ENCODE data around the gene SAMD3. TPM values are rescaled to one million over a fixed set of nuclear protein-coding genes. Genes with fewer than 3 reads are reported as not detected.

Gene SAMD3
- total and polyA plus RNA-seq, 4 donors = 0.08 to 4.3 (median 1.2) TPM

DNA sequence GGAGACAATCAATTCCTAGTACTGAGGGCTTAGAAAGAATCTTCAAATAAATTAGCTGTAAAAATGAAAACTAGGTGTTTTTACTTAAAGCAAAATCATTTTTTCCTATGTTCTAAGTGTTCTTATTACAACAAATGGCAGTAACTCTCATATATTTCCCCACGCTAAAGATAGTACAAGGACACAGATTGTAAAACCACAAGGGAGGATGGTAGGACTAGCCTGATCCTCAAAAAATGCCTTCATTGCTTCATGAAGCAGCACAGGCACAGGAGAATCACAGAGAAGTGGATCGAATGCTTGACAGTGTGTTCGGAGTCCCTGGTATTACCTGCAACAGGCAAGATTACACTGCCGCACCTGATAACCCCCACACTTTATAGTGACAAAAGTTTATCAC lies 58.5 kb downstream of the SAMD3 start:
- no peak overlapping the region for H3K9ac ChIP-seq (ENCODE audit: low read depth in 1 of 2, low read length in 2 of 2)
- H3K9me3 ChIP-seq (ENCODE audit: control insufficient read depth in 4 of 4, low read length in 3 of 4) = no peaks in the 10 kb centered on the region
- no peak overlapping the region for H3K27ac ChIP-seq (ENCODE audit: low read depth in 1 of 2, low read length in 2 of 2)
- H3K27me3 ChIP-seq (ENCODE audit: control insufficient read depth in 4 of 4, insufficient read depth in 4 of 4, low read length in 3 of 4) = no peaks in the 10 kb centered on the region
- no peaks in the 10 kb centered on the region for H3K4me1 ChIP-seq (ENCODE audit: control insufficient read depth in 4 of 4, insufficient read depth in 4 of 4, low read length in 3 of 4)
- TF ChIP-seq RAD21 (IDR thresholded peaks at IDR 0.05) (no peak), FOXA1 (IDR thresholded peaks at IDR 0.05) (no peak), HNF4G (IDR thresholded peaks at IDR 0.05) (no peak), JUND (IDR thresholded peaks at IDR 0.05) (no peak), NR2F2 (IDR thresholded peaks at IDR 0.05) (no peak), TAF1 (conservative IDR thresholded peaks at IDR 0.05) (no peak), SP1 (IDR thresholded peaks at IDR 0.05) (no peak)
- TF ChIP-seq, protein P1, sequence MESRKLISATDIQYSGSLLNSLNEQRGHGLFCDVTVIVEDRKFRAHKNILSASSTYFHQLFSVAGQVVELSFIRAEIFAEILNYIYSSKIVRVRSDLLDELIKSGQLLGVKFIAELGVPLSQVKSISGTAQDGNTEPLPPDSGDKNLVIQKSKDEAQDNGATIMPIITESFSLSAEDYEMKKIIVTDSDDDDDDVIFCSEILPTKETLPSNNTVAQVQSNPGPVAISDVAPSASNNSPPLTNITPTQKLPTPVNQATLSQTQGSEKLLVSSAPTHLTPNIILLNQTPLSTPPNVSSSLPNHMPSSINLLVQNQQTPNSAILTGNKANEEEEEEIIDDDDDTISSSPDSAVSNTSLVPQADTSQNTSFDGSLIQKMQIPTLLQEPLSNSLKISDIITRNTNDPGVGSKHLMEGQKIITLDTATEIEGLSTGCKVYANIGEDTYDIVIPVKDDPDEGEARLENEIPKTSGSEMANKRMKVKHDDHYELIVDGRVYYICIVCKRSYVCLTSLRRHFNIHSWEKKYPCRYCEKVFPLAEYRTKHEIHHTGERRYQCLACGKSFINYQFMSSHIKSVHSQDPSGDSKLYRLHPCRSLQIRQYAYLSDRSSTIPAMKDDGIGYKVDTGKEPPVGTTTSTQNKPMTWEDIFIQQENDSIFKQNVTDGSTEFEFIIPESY (IDR thresholded peaks at IDR 0.05) = no peak
- TF ChIP-seq, protein P2, sequence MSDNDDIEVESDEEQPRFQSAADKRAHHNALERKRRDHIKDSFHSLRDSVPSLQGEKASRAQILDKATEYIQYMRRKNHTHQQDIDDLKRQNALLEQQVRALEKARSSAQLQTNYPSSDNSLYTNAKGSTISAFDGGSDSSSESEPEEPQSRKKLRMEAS (IDR thresholded peaks at IDR 0.05) = no peak
- TF ChIP-seq, protein P3, sequence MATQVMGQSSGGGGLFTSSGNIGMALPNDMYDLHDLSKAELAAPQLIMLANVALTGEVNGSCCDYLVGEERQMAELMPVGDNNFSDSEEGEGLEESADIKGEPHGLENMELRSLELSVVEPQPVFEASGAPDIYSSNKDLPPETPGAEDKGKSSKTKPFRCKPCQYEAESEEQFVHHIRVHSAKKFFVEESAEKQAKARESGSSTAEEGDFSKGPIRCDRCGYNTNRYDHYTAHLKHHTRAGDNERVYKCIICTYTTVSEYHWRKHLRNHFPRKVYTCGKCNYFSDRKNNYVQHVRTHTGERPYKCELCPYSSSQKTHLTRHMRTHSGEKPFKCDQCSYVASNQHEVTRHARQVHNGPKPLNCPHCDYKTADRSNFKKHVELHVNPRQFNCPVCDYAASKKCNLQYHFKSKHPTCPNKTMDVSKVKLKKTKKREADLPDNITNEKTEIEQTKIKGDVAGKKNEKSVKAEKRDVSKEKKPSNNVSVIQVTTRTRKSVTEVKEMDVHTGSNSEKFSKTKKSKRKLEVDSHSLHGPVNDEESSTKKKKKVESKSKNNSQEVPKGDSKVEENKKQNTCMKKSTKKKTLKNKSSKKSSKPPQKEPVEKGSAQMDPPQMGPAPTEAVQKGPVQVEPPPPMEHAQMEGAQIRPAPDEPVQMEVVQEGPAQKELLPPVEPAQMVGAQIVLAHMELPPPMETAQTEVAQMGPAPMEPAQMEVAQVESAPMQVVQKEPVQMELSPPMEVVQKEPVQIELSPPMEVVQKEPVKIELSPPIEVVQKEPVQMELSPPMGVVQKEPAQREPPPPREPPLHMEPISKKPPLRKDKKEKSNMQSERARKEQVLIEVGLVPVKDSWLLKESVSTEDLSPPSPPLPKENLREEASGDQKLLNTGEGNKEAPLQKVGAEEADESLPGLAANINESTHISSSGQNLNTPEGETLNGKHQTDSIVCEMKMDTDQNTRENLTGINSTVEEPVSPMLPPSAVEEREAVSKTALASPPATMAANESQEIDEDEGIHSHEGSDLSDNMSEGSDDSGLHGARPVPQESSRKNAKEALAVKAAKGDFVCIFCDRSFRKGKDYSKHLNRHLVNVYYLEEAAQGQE (IDR thresholded peaks at IDR 0.05) = no peak
- no peaks in the 10 kb centered on the region for H3K36me3 ChIP-seq (ENCODE audit: control insufficient read depth in 4 of 4, insufficient read depth in 3 of 4, low read depth in 1 of 4, low read length in 3 of 4)
- no peak for DNase-seq (ENCODE audit: low spot score)
- WGBS = 67% methylated on average over 4 of the region's 4 CpGs
- H3K4me3 ChIP-seq (ENCODE audit: low read depth in 1 of 3, low read length in 3 of 3) = no peak overlapping the region

DNA sequence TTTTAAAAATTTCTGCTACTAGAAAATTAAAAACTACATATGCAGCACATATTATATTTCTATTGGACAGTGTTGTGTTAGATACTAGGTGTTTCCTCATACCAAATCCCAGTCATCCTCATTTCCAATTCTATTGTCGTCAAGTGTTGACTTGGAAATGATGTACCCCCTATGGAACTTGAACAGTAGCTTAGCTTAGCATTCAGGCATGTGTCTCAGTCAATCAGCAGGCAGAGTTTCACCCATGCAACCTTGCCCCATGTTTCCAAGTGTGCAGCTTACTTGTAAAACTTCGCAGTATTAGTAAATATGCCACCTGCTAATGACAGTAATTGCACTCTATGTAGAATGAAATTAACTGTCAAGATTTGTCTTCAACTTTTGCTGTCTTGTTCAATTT lies 59.5 kb downstream of the SAMD3 start:
- no peak for DNase-seq (ENCODE audit: low spot score)
- no peak overlapping the region for H3K4me3 ChIP-seq (ENCODE audit: low read depth in 1 of 3, low read length in 3 of 3)
- 97% methylated on average over 2 of the region's 2 CpGs for WGBS
- H3K9me3 ChIP-seq (ENCODE audit: control insufficient read depth in 4 of 4, low read length in 3 of 4) = peaks cover 0 to 2% (median 0%) of the 10 kb centered on the region in 4 donors
- no peaks in the 10 kb centered on the region for H3K27me3 ChIP-seq (ENCODE audit: control insufficient read depth in 4 of 4, insufficient read depth in 4 of 4, low read length in 3 of 4)
- H3K4me1 ChIP-seq (ENCODE audit: control insufficient read depth in 4 of 4, insufficient read depth in 4 of 4, low read length in 3 of 4) = no peaks in the 10 kb centered on the region
- H3K36me3 ChIP-seq (ENCODE audit: control insufficient read depth in 4 of 4, insufficient read depth in 3 of 4, low read depth in 1 of 4, low read length in 3 of 4) = no peaks in the 10 kb centered on the region
- no peak for TF ChIP-seq FOXA1 (IDR thresholded peaks at IDR 0.05)
- no peak for TF ChIP-seq RXRA (IDR thresholded peaks at IDR 0.05)
- TF ChIP-seq, protein P4, sequence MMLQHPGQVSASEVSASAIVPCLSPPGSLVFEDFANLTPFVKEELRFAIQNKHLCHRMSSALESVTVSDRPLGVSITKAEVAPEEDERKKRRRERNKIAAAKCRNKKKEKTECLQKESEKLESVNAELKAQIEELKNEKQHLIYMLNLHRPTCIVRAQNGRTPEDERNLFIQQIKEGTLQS (IDR thresholded peaks at IDR 0.05) = no peak
- no peak for TF ChIP-seq HNF4G (IDR thresholded peaks at IDR 0.05)
- no peak for TF ChIP-seq SP1 (IDR thresholded peaks at IDR 0.05)
- no peak for TF ChIP-seq HNF4A (conservative IDR thresholded peaks at IDR 0.05)
- TF ChIP-seq, protein P3 (IDR thresholded peaks at IDR 0.05) = no peak
- TF ChIP-seq JUND (IDR thresholded peaks at IDR 0.05) = no peak
- no peak for TF ChIP-seq RAD21 (IDR thresholded peaks at IDR 0.05)
- TF ChIP-seq, protein P2 (IDR thresholded peaks at IDR 0.05) = no peak
- TF ChIP-seq NR2F2 (IDR thresholded peaks at IDR 0.05) = no peak
- no peak for TF ChIP-seq YY1 (IDR thresholded peaks at IDR 0.05)
- no peak for TF ChIP-seq GABPA (IDR thresholded peaks at IDR 0.05 in 1 of 2, conservative IDR thresholded peaks at IDR 0.05 in 1 of 2)
- H3K27ac ChIP-seq (ENCODE audit: low read depth in 1 of 2, low read length in 2 of 2) = no peak overlapping the region
- H3K9ac ChIP-seq (ENCODE audit: low read depth in 1 of 2, low read length in 2 of 2) = no peak overlapping the region
